Nephron progenitor cell (in vitro differentiated cells): ENCODE data around the gene FOXA3.

Experiments used
- DNase-seq: peaks from one replicate; pipeline ENCODE4 v3.0.0; 2021
- H3K27ac Mint-ChIP-seq: 2 replicates; pipeline ENCODE4 v1.8.0; 2021; ENCODE audit warnings: mild to moderate bottlenecking, moderate library complexity, mixed read lengths
- H3K27me3 Mint-ChIP-seq: 2 replicates; pipeline ENCODE4 v1.8.0; 2021; ENCODE audit warnings: mild to moderate bottlenecking, low read depth, mixed read lengths; ENCODE audit not compliant: poor library complexity
- H3K36me3 Mint-ChIP-seq: 2 replicates; pipeline ENCODE4 v1.8.0; 2021; ENCODE audit warnings: low read depth, mixed read lengths
- H3K4me1 Mint-ChIP-seq: 2 replicates; pipeline ENCODE4 v1.8.0; 2021; ENCODE audit warnings: mixed read lengths
- H3K4me3 Mint-ChIP-seq: 2 replicates; pipeline ENCODE4 v1.8.0; 2021; ENCODE audit warnings: mild to moderate bottlenecking, moderate library complexity, mixed read lengths
- H3K9me3 Mint-ChIP-seq: 2 replicates; pipeline ENCODE4 v1.8.0; 2021; ENCODE audit warnings: mild to moderate bottlenecking, moderate library complexity, mixed read lengths
- CTCF ChIP-seq: fragments of 200-600 bp; sonication (generic); IDR thresholded peaks from 2 replicates; pipeline ENCODE4 v1.5.0; 2021; ENCODE audit warnings: antibody characterized with exemption

Gene FOXA3

GRCh38 chr19:45834970-45835369, 29.2 kb upstream of the FOXA3 start:
- H3K4me3 Mint-ChIP-seq: no peak overlapping the region
- no peaks in the 10 kb centered on the region for H3K4me1 Mint-ChIP-seq
- H3K36me3 Mint-ChIP-seq: peaks cover 81% of the 10 kb centered on the region
- H3K27ac Mint-ChIP-seq: peak overlapping the region; percentile 93
- H3K27me3 Mint-ChIP-seq: peaks cover 5% of the 10 kb centered on the region
- no peak for TF ChIP-seq CTCF
- peaks cover 7% of the 10 kb centered on the region for H3K9me3 Mint-ChIP-seq
- DNase-seq: no peak

- H3K27me3 Mint-ChIP-seq: peaks cover 3% of the 10 kb centered on the region
- H3K4me3 Mint-ChIP-seq: no peak overlapping the region
- no peak overlapping the region for H3K27ac Mint-ChIP-seq
- peaks cover 90% of the 10 kb centered on the region for H3K36me3 Mint-ChIP-seq
- no peak for TF ChIP-seq CTCF
- peaks cover 4% of the 10 kb centered on the region for H3K9me3 Mint-ChIP-seq
- H3K4me1 Mint-ChIP-seq: peaks cover under 1% of the 10 kb centered on the region
- DNase-seq: no peak
These were observed 21.9 kb upstream of the FOXA3 start for GRCh38 chr19:45842198-45842597.

GRCh38 chr19:45847663-45848062, 16.5 kb upstream of the FOXA3 start:
- Mint-ChIP-seq H3K27me3 (no peaks in the 10 kb centered on the region), H3K9me3 (no peaks in the 10 kb centered on the region), H3K27ac (peak overlapping the region; percentile 61), H3K36me3 (peaks cover 78% of the 10 kb centered on the region), H3K4me1 (peaks cover 15% of the 10 kb centered on the region), H3K4me3 (no peak overlapping the region)
- TF ChIP-seq CTCF: no peak
- DNase-seq: no peak

GRCh38 chr19:45848922-45849321, 15.2 kb upstream of the FOXA3 start:
- DNase-seq: no peak
- no peaks in the 10 kb centered on the region for H3K9me3 Mint-ChIP-seq
- peaks cover 77% of the 10 kb centered on the region for H3K36me3 Mint-ChIP-seq
- H3K4me3 Mint-ChIP-seq: no peak overlapping the region
- no peaks in the 10 kb centered on the region for H3K27me3 Mint-ChIP-seq
- peaks cover 15% of the 10 kb centered on the region for H3K4me1 Mint-ChIP-seq
- peak; percentile 13 for TF ChIP-seq CTCF
- H3K27ac Mint-ChIP-seq: no peak overlapping the region

- H3K27ac Mint-ChIP-seq: peak overlapping the region; percentile 18
- no peak for TF ChIP-seq CTCF
- H3K9me3 Mint-ChIP-seq: no peaks in the 10 kb centered on the region
- H3K4me1 Mint-ChIP-seq: peaks cover 14% of the 10 kb centered on the region
- H3K27me3 Mint-ChIP-seq: no peaks in the 10 kb centered on the region
- no peak overlapping the region for H3K4me3 Mint-ChIP-seq
- no peak for DNase-seq
- H3K36me3 Mint-ChIP-seq: peaks cover 68% of the 10 kb centered on the region
These were observed 11.9 kb upstream of the FOXA3 start for GRCh38 chr19:45852145-45852750.

- Mint-ChIP-seq H3K4me1 (peaks cover 7% of the 10 kb centered on the region), H3K36me3 (peaks cover 64% of the 10 kb centered on the region), H3K27me3 (peaks cover under 1% of the 10 kb centered on the region), H3K4me3 (no peak overlapping the region), H3K9me3 (no peaks in the 10 kb centered on the region), H3K27ac (no peak overlapping the region)
- TF ChIP-seq CTCF: no peak
- DNase-seq: no peak
These were observed 11.1 kb upstream of the FOXA3 start for GRCh38 chr19:45852983-45853382.
